ENCODE results near the gene GIT2.

GIT2 gene

DNA sequence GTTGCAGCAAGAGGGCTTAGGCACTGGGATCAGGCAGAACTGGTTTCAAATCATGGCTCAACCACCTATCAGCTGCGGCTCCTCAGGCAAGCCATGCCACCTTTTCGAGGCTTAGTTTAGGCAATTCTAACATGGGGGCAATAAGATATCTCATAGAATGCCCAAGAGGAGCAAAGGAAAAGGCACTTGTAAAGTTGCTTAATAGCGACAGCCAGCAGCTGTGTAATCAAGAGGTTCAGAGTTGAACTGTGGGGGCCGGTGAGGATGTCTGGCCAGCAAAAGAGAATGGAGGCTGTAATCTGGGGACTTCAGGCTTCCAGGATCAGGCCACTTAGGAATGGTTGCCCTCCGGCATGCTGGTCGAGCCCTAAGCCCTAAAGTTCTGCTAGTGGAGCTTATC is 99.1 kb downstream of the GIT2 start:
- ATAC-seq = no peak
- TF ChIP-seq TOX (CRISPR knock-in tag; IDR thresholded peaks at IDR 0.05; ENCODE audit: borderline replicate concordance) = no peak
- TF ChIP-seq, protein P1, sequence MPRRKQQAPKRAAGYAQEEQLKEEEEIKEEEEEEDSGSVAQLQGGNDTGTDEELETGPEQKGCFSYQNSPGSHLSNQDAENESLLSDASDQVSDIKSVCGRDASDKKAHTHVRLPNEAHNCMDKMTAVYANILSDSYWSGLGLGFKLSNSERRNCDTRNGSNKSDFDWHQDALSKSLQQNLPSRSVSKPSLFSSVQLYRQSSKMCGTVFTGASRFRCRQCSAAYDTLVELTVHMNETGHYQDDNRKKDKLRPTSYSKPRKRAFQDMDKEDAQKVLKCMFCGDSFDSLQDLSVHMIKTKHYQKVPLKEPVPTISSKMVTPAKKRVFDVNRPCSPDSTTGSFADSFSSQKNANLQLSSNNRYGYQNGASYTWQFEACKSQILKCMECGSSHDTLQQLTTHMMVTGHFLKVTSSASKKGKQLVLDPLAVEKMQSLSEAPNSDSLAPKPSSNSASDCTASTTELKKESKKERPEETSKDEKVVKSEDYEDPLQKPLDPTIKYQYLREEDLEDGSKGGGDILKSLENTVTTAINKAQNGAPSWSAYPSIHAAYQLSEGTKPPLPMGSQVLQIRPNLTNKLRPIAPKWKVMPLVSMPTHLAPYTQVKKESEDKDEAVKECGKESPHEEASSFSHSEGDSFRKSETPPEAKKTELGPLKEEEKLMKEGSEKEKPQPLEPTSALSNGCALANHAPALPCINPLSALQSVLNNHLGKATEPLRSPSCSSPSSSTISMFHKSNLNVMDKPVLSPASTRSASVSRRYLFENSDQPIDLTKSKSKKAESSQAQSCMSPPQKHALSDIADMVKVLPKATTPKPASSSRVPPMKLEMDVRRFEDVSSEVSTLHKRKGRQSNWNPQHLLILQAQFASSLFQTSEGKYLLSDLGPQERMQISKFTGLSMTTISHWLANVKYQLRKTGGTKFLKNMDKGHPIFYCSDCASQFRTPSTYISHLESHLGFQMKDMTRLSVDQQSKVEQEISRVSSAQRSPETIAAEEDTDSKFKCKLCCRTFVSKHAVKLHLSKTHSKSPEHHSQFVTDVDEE (CRISPR knock-in tag; IDR thresholded peaks at IDR 0.05) = no peak
- no peak for TF ChIP-seq BACH2 (CRISPR knock-in tag; IDR thresholded peaks at IDR 0.05; ENCODE audit: borderline replicate concordance)
- TF ChIP-seq, protein P2, sequence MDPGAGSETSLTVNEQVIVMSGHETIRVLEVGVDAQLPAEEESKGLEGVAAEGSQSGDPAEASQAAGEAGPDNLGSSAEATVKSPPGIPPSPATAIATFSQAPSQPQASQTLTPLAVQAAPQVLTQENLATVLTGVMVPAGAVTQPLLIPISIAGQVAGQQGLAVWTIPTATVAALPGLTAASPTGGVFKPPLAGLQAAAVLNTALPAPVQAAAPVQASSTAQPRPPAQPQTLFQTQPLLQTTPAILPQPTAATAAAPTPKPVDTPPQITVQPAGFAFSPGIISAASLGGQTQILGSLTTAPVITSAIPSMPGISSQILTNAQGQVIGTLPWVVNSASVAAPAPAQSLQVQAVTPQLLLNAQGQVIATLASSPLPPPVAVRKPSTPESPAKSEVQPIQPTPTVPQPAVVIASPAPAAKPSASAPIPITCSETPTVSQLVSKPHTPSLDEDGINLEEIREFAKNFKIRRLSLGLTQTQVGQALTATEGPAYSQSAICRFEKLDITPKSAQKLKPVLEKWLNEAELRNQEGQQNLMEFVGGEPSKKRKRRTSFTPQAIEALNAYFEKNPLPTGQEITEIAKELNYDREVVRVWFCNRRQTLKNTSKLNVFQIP (CRISPR knock-in tag; IDR thresholded peaks at IDR 0.05; ENCODE audit: borderline replicate concordance, low read depth) = no peak
- no peak for TF ChIP-seq ZNF8 (CRISPR knock-in tag; IDR thresholded peaks at IDR 0.05)
- TF ChIP-seq CSDC2 (CRISPR knock-in tag; IDR thresholded peaks at IDR 0.05) = no peak
- TF ChIP-seq, protein P3, sequence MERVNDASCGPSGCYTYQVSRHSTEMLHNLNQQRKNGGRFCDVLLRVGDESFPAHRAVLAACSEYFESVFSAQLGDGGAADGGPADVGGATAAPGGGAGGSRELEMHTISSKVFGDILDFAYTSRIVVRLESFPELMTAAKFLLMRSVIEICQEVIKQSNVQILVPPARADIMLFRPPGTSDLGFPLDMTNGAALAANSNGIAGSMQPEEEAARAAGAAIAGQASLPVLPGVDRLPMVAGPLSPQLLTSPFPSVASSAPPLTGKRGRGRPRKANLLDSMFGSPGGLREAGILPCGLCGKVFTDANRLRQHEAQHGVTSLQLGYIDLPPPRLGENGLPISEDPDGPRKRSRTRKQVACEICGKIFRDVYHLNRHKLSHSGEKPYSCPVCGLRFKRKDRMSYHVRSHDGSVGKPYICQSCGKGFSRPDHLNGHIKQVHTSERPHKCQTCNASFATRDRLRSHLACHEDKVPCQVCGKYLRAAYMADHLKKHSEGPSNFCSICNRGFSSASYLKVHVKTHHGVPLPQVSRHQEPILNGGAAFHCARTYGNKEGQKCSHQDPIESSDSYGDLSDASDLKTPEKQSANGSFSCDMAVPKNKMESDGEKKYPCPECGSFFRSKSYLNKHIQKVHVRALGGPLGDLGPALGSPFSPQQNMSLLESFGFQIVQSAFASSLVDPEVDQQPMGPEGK (CRISPR knock-in tag; IDR thresholded peaks at IDR 0.05; ENCODE audit: borderline replicate concordance) = no peak
- no peak for TF ChIP-seq GLIS3 (CRISPR knock-in tag; IDR thresholded peaks at IDR 0.05)
- no peak for TF ChIP-seq ZC3H10 (CRISPR knock-in tag; IDR thresholded peaks at IDR 0.05)
- TF ChIP-seq, protein P4, sequence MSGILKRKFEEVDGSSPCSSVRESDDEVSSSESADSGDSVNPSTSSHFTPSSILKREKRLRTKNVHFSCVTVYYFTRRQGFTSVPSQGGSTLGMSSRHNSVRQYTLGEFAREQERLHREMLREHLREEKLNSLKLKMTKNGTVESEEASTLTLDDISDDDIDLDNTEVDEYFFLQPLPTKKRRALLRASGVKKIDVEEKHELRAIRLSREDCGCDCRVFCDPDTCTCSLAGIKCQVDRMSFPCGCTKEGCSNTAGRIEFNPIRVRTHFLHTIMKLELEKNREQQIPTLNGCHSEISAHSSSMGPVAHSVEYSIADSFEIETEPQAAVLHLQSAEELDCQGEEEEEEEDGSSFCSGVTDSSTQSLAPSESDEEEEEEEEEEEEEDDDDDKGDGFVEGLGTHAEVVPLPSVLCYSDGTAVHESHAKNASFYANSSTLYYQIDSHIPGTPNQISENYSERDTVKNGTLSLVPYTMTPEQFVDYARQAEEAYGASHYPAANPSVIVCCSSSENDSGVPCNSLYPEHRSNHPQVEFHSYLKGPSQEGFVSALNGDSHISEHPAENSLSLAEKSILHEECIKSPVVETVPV (CRISPR knock-in tag; IDR thresholded peaks at IDR 0.05) = no peak
- no peak for TF ChIP-seq TCF4 (CRISPR knock-in tag; IDR thresholded peaks at IDR 0.05; ENCODE audit: borderline replicate concordance)
- no peak for TF ChIP-seq ZNF565 (CRISPR knock-in tag; conservative IDR thresholded peaks at IDR 0.05; ENCODE audit: low read depth)
- TF ChIP-seq RARB (CRISPR knock-in tag; IDR thresholded peaks at IDR 0.05) = no peak
- TF ChIP-seq SNAI2 (CRISPR knock-in tag; IDR thresholded peaks at IDR 0.05) = no peak

DNA sequence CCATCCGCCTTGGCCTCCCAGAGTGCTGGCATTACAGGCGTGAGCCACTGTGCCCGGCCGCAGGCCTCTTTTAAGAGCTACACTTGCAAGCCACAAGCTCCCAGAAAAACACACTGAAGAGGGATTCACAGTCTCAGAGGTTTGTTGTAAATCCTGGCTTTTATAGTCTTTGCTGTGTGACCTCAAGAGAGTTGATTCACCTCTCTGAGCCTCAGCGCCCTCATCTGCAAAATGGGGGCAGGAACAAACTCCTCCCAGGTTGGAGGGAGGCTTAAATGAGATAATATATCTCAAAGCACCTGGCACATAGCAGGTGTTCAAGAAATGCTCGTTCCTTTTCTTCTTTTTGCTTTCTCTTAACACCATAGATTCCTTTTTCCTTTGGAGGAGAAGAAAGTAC is 100.0 kb downstream of the GIT2 start:
- no peak for ATAC-seq
- TF ChIP-seq, protein P3 (CRISPR knock-in tag; IDR thresholded peaks at IDR 0.05; ENCODE audit: borderline replicate concordance) = no peak
- TF ChIP-seq ARNTL (CRISPR knock-in tag; IDR thresholded peaks at IDR 0.05; ENCODE audit: borderline replicate concordance, low read depth) (no peak), ZFP30 (CRISPR knock-in tag; IDR thresholded peaks at IDR 0.05) (no peak), ZNF8 (CRISPR knock-in tag; IDR thresholded peaks at IDR 0.05) (no peak), ESRRG (CRISPR knock-in tag; IDR thresholded peaks at IDR 0.05) (no peak), TOX (CRISPR knock-in tag; IDR thresholded peaks at IDR 0.05; ENCODE audit: borderline replicate concordance) (no peak), ZC3H10 (CRISPR knock-in tag; IDR thresholded peaks at IDR 0.05) (no peak), TCF4 (CRISPR knock-in tag; IDR thresholded peaks at IDR 0.05; ENCODE audit: borderline replicate concordance) (no peak), ZNF565 (CRISPR knock-in tag; conservative IDR thresholded peaks at IDR 0.05; ENCODE audit: low read depth) (no peak), ISL1 (CRISPR knock-in tag; IDR thresholded peaks at IDR 0.05) (no peak), RARB (CRISPR knock-in tag; IDR thresholded peaks at IDR 0.05) (no peak), ZNF70 (CRISPR knock-in tag; IDR thresholded peaks at IDR 0.05) (no peak), SNAI2 (CRISPR knock-in tag; IDR thresholded peaks at IDR 0.05) (no peak)
- TF ChIP-seq, protein P1 (CRISPR knock-in tag; IDR thresholded peaks at IDR 0.05) = no peak
- TF ChIP-seq, protein P2 (CRISPR knock-in tag; IDR thresholded peaks at IDR 0.05; ENCODE audit: borderline replicate concordance, low read depth) = no peak
- TF ChIP-seq, protein P5, sequence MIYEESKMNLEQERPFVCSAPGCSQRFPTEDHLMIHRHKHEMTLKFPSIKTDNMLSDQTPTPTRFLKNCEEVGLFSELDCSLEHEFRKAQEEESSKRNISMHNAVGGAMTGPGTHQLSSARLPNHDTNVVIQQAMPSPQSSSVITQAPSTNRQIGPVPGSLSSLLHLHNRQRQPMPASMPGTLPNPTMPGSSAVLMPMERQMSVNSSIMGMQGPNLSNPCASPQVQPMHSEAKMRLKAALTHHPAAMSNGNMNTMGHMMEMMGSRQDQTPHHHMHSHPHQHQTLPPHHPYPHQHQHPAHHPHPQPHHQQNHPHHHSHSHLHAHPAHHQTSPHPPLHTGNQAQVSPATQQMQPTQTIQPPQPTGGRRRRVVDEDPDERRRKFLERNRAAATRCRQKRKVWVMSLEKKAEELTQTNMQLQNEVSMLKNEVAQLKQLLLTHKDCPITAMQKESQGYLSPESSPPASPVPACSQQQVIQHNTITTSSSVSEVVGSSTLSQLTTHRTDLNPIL (CRISPR knock-in tag; IDR thresholded peaks at IDR 0.05; ENCODE audit: low read depth) = no peak

Measured in SK-N-SH treated with all-trans-retinoic acid at 6 μM for 48 hours (cell line).